ENCODE results near the gene SPATS2L.

Gene SPATS2L

GRCh38 chr2:200297100-200297499, 9.4 kb upstream of the SPATS2L start:
- DNase-seq (ENCODE audit: low read depth in 2 of 3, low spot score in 1 of 3): no peak

GRCh38 chr2:200297989-200298388, 8.5 kb upstream of the SPATS2L start:
- no peak for DNase-seq (ENCODE audit: low read depth in 2 of 3, low spot score in 1 of 3)

- DNase-seq (ENCODE audit: low read depth in 2 of 3, low spot score in 1 of 3): no peak
These were observed 7.7 kb upstream of the SPATS2L start for GRCh38 chr2:200298816-200299215.

- no peak for DNase-seq (ENCODE audit: low read depth in 2 of 3, low spot score in 1 of 3)
These were observed 6.4 kb upstream of the SPATS2L start for GRCh38 chr2:200300065-200300464.

GRCh38 chr2:200300638-200301314, 5.7 kb upstream of the SPATS2L start:
- no peak for DNase-seq (ENCODE audit: low read depth in 2 of 3, low spot score in 1 of 3)

DNA sequence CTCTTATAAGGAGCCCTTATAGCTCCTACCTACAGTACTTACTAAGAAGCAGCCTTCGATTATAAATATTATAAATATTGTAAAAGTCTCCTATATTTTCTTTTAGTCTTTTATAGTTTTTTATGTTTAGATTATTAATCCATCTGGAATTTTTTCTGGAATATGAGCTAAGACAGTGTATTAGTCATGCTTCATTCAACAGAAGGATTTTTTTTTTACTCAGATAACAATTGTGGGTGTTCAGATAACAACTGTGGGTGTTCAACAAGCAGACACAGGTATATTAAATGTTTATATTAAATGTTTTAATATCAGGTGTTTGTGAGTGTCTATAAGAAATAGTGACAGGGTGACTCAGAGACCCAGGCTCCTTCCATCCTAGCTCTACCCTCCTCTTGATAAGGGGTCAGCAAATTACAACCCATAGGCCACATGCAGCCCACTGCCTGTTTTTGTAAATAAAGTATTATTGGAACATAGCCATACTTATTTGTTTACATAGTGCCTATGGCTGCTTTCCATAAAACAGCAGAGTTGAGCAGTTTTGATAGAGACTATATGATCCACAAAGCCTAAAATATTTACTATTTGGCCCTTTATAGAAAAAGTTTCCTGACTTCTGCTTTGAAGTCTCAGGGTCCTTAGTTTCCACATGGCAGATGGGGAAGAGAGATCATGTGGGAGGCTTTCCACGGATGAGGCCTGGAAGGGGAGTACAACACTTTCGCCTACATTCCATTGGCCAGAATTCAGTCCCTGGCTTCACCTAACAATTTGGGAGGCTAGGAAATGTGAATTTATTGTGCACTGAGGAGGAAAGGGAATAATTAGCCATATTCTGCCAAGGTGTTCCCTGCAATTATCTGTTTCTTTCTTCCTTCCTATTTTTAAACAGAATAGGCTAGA, 4.3 kb upstream of the SPATS2L start:
- no peak for DNase-seq (ENCODE audit: low read depth in 2 of 3, low spot score in 1 of 3)

GRCh38 chr2:200302940-200303727, 3.4 kb upstream of the SPATS2L start:
- DNase-seq (ENCODE audit: low read depth in 2 of 3, low spot score in 1 of 3): no peak

DNA sequence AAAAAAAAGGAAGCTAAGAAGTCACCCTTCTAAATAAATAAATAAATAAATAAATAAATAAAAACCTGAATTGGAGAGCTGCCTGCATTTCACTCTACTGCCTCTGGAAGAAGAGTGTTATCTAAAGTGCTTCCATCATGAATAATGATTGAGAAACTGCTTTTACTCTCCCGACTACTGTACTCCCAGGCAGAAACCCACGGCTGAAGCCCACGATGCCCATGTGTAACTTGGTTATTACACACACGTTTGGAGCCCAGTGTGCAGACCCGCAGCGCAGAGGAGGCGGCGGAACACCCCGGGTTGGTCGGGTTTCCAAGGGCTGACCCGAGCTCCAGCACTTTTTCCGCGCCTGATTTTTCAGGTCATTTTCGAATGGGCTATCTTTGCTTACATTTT, 697 bp upstream of the SPATS2L start:
- no peak for DNase-seq (ENCODE audit: low read depth in 2 of 3, low spot score in 1 of 3)

DNA sequence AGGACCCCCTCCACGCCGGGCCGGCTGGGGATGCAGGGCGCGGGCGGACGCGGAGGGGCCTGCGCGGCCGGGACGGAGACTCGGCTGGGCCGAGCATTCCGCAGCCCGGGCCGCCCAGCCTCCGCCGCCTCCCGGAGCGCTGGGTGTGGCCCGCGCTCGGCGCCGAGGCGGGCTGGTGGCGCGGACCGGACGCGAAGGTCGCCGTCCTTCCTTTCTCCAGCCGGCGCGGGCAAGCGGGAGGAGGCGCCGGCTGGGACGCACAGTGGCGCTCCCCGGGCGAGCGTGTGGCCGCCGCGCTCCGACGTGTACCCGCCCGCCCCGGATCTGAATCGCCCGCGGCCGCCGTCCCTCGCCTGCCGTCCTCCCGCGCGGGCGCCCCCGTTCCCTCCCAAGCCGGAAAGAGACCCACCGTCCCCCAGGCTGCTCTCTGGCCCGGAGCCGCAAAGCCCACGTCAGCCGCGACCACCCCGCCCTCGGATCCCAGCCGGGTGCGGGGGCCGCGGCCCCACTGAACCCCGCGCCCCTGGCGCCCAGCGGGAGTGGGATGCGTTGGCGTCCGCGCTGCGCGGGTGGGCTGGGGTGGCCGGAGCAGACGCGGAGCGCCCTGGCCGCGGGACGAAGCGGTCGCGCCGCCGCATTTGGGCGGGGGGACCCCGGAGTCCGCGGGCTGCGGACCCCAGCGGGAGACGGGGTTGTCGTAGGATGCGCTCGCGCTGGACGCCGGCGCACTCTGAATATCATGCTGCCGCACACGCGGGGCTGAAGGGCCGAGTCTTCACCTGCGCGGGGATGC, 634 bp downstream of the SPATS2L start:
- DNase-seq (ENCODE audit: low read depth in 2 of 3, low spot score in 1 of 3): peak in 2 of 3 donors; percentile 13 to 24

GRCh38 chr2:200307724-200308545, 1.4 kb downstream of the SPATS2L start:
- DNase-seq (ENCODE audit: low read depth in 2 of 3, low spot score in 1 of 3): no peak

DNA sequence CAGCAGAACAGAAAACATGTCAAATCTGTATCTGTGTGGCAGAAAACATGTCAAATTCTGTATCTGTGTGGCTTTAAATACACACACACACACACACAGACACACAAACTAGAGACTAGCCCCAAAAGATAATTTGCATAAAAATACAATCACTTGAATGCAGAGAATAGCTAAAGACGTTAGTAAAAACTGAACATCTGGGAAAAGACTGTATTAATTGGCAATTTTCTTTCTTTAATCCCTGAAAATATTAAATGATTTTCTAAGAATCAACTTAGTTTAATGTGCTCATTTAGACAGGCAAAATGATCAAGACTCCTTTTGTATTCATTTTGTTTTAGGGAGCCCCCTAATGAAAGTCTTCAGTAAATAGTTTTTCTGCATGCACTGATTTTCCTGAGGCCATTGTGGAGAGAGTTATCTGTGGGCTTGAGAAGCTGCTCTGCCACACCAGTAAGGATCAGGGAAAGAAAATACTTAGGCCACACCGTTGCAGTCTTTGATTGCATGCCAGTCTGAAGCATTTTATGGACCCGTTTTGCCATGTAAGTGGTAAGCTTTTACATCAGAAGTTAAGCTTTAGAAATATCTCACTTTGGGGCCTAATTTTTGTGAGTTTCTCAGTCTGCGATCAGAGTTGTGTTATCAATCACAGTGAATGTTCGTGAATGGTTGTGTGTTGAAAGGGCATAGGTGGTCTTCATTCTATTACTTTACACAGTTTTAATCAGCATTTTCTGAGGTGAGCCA, 2.2 kb downstream of the SPATS2L start:
- no peak for DNase-seq (ENCODE audit: low read depth in 2 of 3, low spot score in 1 of 3)

- no peak for DNase-seq (ENCODE audit: low read depth in 2 of 3, low spot score in 1 of 3)
These were observed 3.0 kb downstream of the SPATS2L start for GRCh38 chr2:200309296-200310049.

DNA sequence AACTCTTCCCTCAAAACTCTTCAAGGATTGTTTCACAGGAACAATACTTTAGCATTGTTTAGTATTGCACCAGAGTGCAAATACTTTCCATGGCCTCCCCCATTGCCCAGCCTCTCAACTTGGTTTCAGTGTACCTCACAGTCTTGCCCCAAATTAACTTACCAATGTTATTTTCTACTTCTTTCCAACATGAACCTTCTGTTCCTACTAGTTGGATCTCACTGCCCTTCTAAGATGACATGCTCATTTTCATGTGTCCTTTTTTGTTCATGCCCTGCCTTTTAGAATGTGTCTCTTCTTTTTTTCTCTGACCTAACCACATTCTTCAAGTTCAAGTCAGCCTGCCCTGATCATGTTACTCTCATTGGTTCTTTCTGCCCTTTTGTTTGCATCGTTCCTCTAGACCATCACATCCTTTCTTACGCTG, 4.1 kb downstream of the SPATS2L start:
- DNase-seq (ENCODE audit: low read depth in 2 of 3, low spot score in 1 of 3): no peak

GRCh38 chr2:200311139-200311538, 4.6 kb downstream of the SPATS2L start:
- no peak for DNase-seq (ENCODE audit: low read depth in 2 of 3, low spot score in 1 of 3)

DNA sequence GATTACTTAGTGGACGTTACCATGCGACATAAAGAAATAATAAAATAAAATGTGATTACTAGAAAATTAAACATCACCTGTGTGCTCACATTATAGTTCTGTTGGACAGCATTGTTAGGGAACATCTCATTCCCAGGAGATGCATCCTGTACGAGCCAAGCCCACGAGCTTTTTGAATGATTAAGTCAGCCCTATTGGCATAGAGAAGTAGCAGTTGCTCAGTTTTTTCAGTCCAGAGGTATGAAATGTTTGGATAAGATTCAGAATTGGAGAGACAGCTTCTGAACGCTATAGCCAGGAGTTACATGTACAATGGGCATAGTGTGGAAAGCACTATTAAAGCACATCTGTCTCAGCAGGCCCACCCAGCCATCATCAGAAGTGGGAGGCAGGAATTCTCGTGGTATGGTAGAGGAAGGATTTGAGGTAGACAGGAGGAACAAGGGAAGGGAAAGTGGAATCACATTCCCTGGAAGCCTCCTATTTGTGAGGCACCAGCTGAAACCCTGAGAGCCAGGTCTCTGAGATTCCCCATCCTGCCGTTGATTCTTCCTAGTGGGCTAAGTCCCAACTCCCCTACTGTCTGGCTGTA, 8.6 kb downstream of the SPATS2L start:
- no peak for DNase-seq (ENCODE audit: low read depth in 2 of 3, low spot score in 1 of 3)

DNA sequence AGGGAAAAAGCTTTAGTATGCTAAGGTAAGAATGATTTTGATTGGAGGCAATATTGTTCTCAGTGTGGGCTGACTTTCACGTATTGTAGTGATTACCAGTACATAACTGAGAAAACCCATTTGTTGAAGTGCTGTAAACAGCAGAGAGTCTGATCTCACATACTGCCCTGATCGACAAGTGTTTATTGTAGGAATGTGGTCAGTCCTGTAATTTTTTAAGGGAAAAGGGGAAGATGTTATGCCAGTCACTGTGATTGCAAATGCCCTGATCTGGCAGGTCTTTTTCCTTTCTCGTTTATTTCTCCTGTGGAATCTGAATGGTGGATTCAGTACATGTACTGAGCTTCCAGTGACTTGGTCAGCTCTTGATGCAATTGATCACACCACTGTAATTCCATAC, 11.5 kb downstream of the SPATS2L start:
- no peak for DNase-seq (ENCODE audit: low read depth in 2 of 3, low spot score in 1 of 3)

GRCh38 chr2:200318940-200319435, 12.5 kb downstream of the SPATS2L start:
- DNase-seq (ENCODE audit: low read depth in 2 of 3, low spot score in 1 of 3): no peak
